Raji (cell line): Measurements from ENCODE around the gene TTC39A.

ENCODE experiments used
- POLR2A ChIP-seq: IDR thresholded peaks from 2 replicates; pipeline ENCODE4 v1.6.1; 2011; ENCODE audit warnings: low read depth, low read length, control low read depth; ENCODE audit not compliant: insufficient read depth

The TTC39A gene

GRCh38 chr1:51330331-51331201 lies at the start of gene TTC39A:
TSS of gene TTC39A (minus strand) at chr1:51330562. CDS start at chr1:51330477, 85 bp downstream.
- no peak for TF ChIP-seq POLR2A

DNA sequence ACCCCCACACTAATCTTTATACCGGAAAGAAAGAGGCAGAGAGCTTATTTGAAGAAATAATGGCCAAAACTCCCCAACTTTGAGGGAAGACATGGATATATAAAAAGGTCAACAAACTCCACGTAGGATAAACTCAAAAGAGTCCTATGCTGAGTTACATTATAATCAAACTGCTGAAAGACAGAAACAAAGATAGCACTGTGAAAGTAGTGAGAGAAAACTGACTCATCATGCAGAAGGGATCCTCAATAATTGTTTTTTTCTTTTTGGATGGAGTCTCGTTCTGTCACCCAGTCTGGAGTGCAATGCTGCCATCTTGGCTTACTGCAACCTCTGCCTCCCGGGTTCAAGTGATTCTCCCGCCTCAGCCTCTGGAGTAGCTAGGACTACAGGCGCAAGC lies 48.5 kb upstream of the TTC39A start:
- no peak for TF ChIP-seq POLR2A

DNA sequence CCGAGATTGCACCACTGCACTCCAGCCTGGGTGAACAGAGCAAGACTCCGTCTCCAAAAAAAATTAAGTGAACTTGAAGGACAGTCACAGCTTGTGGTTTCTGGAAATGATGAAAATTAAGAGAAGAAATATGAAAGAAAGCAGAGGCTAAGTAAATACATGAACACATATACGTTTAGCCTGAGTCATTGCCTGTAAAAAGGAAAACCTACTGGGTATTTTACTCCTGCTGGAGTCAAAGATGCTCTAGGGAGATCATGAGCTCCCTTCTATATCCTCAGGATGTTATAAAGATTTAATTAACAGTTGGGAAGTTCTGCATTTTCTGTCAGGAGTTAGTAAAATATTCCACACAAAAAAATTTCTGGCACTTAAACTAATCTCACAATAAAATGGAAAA lies 43.5 kb upstream of the TTC39A start:
- TF ChIP-seq POLR2A, result no peak

DNA sequence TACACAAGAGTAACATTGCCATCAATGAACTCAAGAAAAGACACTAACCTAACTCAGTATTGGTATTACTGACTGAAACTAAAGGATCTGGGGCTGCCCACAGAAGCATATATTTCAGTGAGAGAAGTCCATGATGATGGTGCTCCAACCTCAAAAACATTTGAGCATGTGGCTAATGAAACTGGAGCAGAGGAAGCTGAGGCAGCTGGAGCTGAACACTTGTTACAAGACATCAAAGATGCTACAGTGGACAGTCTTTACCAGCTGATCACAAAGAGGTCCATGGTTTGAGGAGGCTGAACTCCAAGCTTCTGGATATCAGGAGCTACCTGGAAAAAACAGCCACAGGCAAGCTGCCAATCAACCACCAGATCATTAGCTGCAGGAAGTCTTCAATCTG lies 42.2 kb upstream of the TTC39A start:
- TF ChIP-seq POLR2A, result no peak

- TF ChIP-seq POLR2A, result no peak
Observed at GRCh38 chr1:51369171-51369570, 38.8 kb upstream of the TTC39A start.

DNA sequence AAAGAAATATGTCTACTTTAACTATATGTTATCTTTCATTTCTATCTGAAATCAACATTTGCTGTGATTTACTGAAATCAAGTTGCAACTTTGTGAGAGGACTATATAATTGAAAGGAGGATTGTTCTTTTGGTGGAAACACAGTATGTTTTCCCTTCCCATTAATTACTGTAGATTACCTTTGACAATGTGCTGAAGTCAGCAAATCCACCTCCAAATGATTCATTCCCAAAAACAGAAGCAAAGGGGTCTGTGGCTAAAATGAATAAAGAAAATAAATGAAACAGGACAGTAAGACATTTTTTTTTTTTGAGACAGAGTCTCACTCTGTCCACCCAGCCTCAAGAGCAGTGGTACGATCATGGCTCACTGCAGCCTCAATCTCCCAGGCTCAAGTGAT lies 35.4 kb upstream of the TTC39A start:
- no peak for TF ChIP-seq POLR2A

DNA sequence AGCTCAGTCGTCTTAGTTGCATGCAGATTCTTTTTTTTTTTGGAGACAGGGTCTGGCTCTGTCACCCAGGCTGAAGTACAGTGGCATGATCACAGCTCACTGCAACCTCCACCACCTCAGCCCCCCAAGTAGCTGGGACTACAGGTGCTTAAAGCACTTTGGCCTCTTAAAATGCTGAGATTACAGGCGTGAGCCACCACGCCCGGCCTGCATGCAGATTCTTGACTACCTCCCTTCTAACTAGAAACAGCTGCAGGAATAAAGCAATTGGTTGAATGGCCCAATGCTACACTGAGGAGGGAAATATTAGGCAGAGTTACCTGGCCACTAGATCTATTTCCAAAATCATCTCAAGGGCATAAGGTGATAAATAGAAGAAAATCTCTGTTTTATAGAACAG lies 29.5 kb upstream of the TTC39A start:
- TF ChIP-seq POLR2A, result no peak

GRCh38 chr1:51355382-51355781 lies 25.0 kb upstream of the TTC39A start:
- TF ChIP-seq POLR2A, result no peak

DNA sequence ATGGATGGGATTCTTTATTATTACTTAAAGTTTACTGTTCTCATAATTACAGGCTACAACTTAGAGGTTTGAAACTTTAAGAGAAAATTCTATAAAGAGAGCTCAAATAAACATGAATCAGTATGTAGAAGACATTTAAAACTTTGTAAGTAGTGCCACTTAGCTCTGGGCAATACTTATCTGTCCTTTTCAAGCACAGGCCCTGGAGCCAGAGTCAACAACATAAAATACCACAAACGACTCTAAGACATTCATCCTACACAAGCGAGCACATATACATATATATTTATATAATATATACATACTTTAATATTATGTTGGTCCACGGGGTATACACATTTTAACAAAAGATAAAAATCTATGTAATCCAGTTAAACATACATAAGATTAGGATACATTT lies 24.1 kb upstream of the TTC39A start:
- TF ChIP-seq POLR2A, result no peak

DNA sequence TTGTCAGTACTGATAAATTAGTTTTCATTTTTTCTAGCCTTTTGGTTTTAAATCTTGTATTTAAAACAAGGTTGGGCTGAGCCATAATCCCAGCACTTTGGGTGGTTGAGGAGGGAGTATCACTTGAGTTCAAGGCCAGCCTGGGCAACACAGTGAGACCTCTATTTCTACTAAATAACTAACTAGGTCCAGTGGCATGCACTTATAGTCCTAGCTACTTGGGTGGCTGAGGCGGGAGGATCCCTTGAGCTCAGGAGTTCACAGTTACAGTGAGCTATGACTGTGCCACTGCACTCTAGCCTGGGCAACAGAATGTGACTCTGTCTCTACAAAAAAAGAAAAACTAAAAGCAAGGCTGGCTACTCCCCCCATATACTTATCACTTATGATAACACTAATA lies 21.5 kb upstream of the TTC39A start:
- no peak for TF ChIP-seq POLR2A

- TF ChIP-seq POLR2A, result no peak
Observed at GRCh38 chr1:51349862-51350261, 19.5 kb upstream of the TTC39A start.

- no peak for TF ChIP-seq POLR2A
Observed at GRCh38 chr1:51348147-51348527, 17.8 kb upstream of the TTC39A start.

- no peak for TF ChIP-seq POLR2A
Observed at GRCh38 chr1:51347398-51348146, 17.2 kb upstream of the TTC39A start.

- TF ChIP-seq POLR2A, result no peak
Observed at GRCh38 chr1:51346086-51346942, 16.0 kb upstream of the TTC39A start.

DNA sequence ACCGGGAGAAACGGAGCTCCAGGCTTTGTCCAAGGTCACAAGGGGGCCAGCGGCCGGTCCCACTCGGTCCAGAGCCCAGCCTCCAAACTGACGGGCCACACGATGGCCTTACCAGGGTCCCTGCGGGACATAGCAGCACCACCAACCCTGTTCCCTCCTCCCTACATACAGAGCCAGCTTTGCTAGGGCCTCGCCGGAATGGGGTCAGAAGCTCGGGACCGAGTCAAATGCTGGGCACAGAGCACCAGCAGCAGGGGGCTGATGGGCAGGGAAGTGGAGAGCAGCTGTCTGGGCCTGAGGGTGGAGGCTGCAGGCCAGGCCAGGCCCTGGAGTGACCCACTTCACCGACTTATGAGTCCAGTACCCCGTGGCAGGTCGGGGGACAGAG lies 14.9 kb upstream of the TTC39A start:
- TF ChIP-seq POLR2A, result no peak
